Parathyroid adenoma (tissue), 2 donors: ENCODE measurements around the gene NETO2.

ENCODE experiments used
- H2AFZ ChIP-seq: fragments of 300-600 bp; sonication (generic); one replicate; pipeline ENCODE4 v1.7.0; 2017; ENCODE audit warnings: antibody characterized with exemption, mild to moderate bottlenecking
- H3K27ac ChIP-seq: fragments of 300-600 bp; sonication (generic); one replicate; pipeline ENCODE4 v1.7.0; 2017
- H3K27me3 ChIP-seq: fragments of 300-600 bp; sonication (generic); one replicate; pipeline ENCODE4 v1.7.0; 2017; ENCODE audit warnings: low read length; ENCODE audit not compliant: control insufficient read depth, insufficient read depth
- H3K36me3 ChIP-seq: fragments of 300-600 bp; sonication (generic); one replicate; pipeline ENCODE4 v1.7.0; 2017; ENCODE audit warnings: low read length; ENCODE audit not compliant: control insufficient read depth, insufficient read depth
- H3K4me1 ChIP-seq: fragments of 300-600 bp; sonication (generic); one replicate; pipeline ENCODE4 v1.7.0; 2017; ENCODE audit warnings: control low read depth
- H3K4me2 ChIP-seq: fragments of 300-600 bp; sonication (generic); one replicate; pipeline ENCODE4 v1.7.0; 2017; ENCODE audit warnings: low read length
- H3K4me3 ChIP-seq: fragments of 300-600 bp; sonication (generic); one replicate; pipeline ENCODE4 v1.7.0; 2017; ENCODE audit warnings: low read depth, low read length
- H3K79me2 ChIP-seq: fragments of 300-600 bp; sonication (generic); one replicate; pipeline ENCODE4 v1.7.0; 2017; ENCODE audit warnings: control low read depth
- H3K9ac ChIP-seq: fragments of 300-600 bp; sonication (generic); one replicate; pipeline ENCODE4 v1.7.0; 2017; ENCODE audit warnings: mild to moderate bottlenecking
- H3K9me3 ChIP-seq: fragments of 300-600 bp; sonication (generic); one replicate; pipeline ENCODE4 v1.7.0; 2017; ENCODE audit warnings: low read length; ENCODE audit not compliant: control insufficient read depth
- CTCF ChIP-seq: fragments of 300-600 bp; sonication (generic); IDR thresholded peaks from one replicate; pipeline ENCODE4 v1.7.0; 2017; ENCODE audit warnings: antibody characterized with exemption, mild to moderate bottlenecking
- donor health status: primary hyperparathyroidism.

The NETO2 gene

DNA sequence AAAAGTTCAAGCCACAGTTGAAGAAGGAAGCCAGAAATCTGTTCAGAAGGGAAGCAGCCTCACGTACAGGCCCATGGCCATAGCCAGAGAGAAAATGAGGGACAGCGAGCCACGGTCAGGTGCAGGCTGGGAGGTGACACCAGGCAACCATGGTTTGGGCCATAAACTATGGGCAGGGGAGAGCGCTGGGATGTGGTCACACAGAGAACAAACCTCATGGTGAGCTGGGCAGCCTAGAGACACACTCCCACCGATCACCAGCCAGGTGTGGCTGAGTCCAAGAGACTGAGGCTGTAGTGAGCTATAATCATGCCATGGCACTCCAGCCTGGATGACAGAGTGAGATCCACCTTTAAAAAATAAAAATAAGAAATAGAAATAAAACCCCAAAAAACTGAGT is 76.5 kb downstream of the NETO2 start:
- no peaks in the 10 kb centered on the region for H3K36me3 ChIP-seq
- H3K4me3 ChIP-seq: no peak overlapping the region
- H3K79me2 ChIP-seq: no peaks in the 10 kb centered on the region
- TF ChIP-seq CTCF: no peak
- H3K9ac ChIP-seq: no peak overlapping the region
- no peaks in the 10 kb centered on the region for H3K27me3 ChIP-seq
- H2AFZ ChIP-seq: no peak overlapping the region
- no peaks in the 10 kb centered on the region for H3K4me1 ChIP-seq
- H3K4me2 ChIP-seq: no peak overlapping the region
- no peaks in the 10 kb centered on the region for H3K9me3 ChIP-seq
- no peak overlapping the region for H3K27ac ChIP-seq

DNA sequence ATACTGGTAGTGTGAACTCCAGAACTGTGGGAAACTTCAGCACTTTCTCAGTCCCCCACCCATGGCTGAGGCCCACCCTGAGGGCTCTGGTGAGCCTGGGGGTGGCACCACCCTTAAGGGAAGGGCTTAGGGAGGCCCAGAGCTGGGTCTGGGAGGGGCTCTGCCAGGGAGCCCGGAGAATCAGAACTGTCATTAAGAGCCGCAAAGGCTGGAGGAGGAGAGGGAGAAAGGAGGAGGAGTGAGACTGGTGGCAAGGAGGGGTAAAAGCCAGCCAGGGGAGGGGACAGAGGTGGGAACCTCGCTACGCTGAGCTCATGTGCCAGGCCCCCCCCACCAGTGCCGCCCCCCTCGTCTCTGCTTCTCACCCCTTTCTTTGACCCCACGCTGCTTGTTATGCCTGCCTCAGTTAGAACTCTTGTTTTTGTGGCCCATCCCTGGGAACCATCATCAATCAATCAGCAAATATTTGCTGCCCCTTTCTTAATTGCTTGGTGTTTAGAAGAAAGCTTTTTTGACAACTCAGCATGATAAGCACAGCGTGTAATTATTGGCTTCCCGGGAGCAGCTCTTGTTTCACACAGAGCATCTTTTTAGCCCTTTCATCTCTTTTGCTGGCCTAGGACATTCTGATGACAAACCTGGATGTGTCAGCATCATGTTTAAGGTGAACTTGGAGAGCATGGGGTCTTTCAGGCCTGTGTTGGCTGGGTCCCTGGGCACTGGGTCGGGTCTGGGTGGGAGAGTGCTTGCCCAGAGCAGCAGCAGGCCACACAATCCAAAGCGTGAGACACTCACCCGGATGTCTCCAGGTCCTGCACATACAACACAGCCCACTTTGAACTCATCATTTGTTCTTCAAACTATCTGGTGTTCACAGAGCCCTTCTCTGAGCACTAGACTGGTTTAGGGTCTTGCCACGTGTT is 77.7 kb downstream of the NETO2 start:
- Histone ChIP-seq H3K36me3 (no peaks in the 10 kb centered on the region), H3K79me2 (no peaks in the 10 kb centered on the region), H3K4me2 (no peak overlapping the region), H3K9me3 (no peaks in the 10 kb centered on the region), H3K9ac (no peak overlapping the region), H3K27ac (no peak overlapping the region), H3K4me3 (no peak overlapping the region), H3K4me1 (no peaks in the 10 kb centered on the region), H3K27me3 (no peaks in the 10 kb centered on the region), H2AFZ (peak overlapping the region; percentile 33)
- no peak for TF ChIP-seq CTCF

- no peak for TF ChIP-seq CTCF
- Histone ChIP-seq H3K9me3 (no peaks in the 10 kb centered on the region), H3K36me3 (no peaks in the 10 kb centered on the region), H2AFZ (no peak overlapping the region), H3K4me3 (no peak overlapping the region), H3K27me3 (no peaks in the 10 kb centered on the region), H3K9ac (no peak overlapping the region), H3K4me2 (no peak overlapping the region), H3K27ac (no peak overlapping the region), H3K79me2 (no peaks in the 10 kb centered on the region), H3K4me1 (no peaks in the 10 kb centered on the region)
Measured at GRCh38 chr16:47064775-47065174, 79.0 kb downstream of the NETO2 start.

GRCh38 chr16:47063011-47063724 is 80.6 kb downstream of the NETO2 start:
- Histone ChIP-seq H3K27me3 (no peaks in the 10 kb centered on the region), H3K4me1 (no peaks in the 10 kb centered on the region), H3K79me2 (no peaks in the 10 kb centered on the region), H3K4me3 (no peak overlapping the region), H3K4me2 (no peak overlapping the region), H3K9me3 (no peaks in the 10 kb centered on the region), H3K27ac (no peak overlapping the region), H3K36me3 (no peaks in the 10 kb centered on the region), H2AFZ (no peak overlapping the region), H3K9ac (no peak overlapping the region)
- no peak for TF ChIP-seq CTCF
